GM12865 (cell line): ENCODE measurements around the gene CHSY1.

Experiments
- DNase-seq: peaks from one replicate; pipeline ENCODE4 v3.0.0; 2010; ENCODE audit warnings: low read depth
- H3K4me3 ChIP-seq: 2 replicates; pipeline ENCODE4 v1.5.1; 2011; ENCODE audit warnings: mild to moderate bottlenecking, low read depth, low read length, control low read depth
- CTCF ChIP-seq: IDR thresholded peaks from 2 replicates; pipeline ENCODE4 v1.5.1; 2011; ENCODE audit warnings: low read length, control low read depth, low read depth, inconsistent platforms; ENCODE audit not compliant: insufficient read depth; ENCODE audit errors: missing control alignments

The CHSY1 gene

GRCh38 chr15:101177866-101178265 lies 74.0 kb downstream of the CHSY1 start:
- no peak overlapping the region for H3K4me3 ChIP-seq
- TF ChIP-seq CTCF, result no peak
- DNase-seq, result no peak

- DNase-seq, result no peak
- no peak overlapping the region for H3K4me3 ChIP-seq
- TF ChIP-seq CTCF, result no peak
Measured at GRCh38 chr15:101176625-101177024, 75.2 kb downstream of the CHSY1 start.

- TF ChIP-seq CTCF, result no peak
- DNase-seq, result no peak
- no peak overlapping the region for H3K4me3 ChIP-seq
Measured at GRCh38 chr15:101175401-101175800, 76.4 kb downstream of the CHSY1 start.

- DNase-seq, result no peak
- TF ChIP-seq CTCF, result no peak
- no peak overlapping the region for H3K4me3 ChIP-seq
Measured at GRCh38 chr15:101174152-101174920, 77.5 kb downstream of the CHSY1 start.

- H3K4me3 ChIP-seq, result no peak overlapping the region
- DNase-seq, result no peak
- TF ChIP-seq CTCF, result no peak
Measured at GRCh38 chr15:101173233-101174119, 78.4 kb downstream of the CHSY1 start.

GRCh38 chr15:101172501-101173071 lies 79.3 kb downstream of the CHSY1 start:
- TF ChIP-seq CTCF, result no peak
- DNase-seq, result no peak
- no peak overlapping the region for H3K4me3 ChIP-seq
